ENCODE results near the gene FAH.

FAH gene

DNA sequence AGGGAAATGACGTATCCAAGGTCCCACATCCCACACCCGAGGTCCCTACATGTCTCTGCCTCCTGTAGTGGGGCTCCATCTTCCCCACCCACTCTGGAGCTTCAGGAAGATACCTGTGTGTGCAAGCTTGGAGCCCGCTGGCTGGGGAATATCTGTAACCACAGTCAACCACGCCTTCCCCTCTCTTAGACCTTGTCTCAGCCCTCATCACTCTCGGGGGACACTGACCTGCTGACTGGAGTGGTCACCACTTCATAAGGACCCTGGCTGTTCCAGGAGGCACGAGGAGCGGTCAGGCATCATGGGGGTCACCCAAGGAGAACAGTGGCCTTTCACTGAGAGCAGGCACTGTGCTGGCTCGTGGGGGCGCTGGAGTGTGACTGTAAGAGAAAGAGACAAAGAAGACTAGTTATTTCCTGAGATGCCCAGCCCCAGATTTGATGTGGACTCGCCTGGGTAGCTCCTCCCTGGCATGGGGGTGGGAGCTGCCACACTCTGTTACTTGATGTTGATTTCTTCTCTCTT lies 50.6 kb downstream of the FAH start:
- no peak for DNase-seq (ENCODE audit: low read depth)
- no peak for TF ChIP-seq CTCF (conservative IDR thresholded peaks at IDR 0.05; ENCODE audit: low read length)
- no peak overlapping the region for H3K4me3 ChIP-seq (ENCODE audit: low read length)

DNA sequence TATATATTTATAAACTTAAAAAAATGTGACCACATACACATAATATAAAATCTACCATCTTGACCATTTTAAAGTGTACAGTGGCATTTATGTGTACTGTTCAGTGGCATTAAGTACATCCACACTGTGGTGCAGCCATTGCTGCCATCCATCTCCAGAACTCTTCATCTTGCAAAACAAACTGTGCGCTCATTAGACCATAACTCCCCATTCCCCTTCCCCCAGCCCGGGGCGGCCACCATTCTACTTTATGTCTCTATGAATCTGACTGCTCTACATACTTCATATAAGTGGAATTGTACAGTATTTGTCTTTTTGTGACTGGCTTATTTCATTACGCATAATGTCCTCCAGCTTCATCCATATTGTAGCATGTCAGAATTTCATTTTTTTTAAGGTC lies 51.4 kb downstream of the FAH start:
- no peak for TF ChIP-seq CTCF (conservative IDR thresholded peaks at IDR 0.05; ENCODE audit: low read length)
- no peak for DNase-seq (ENCODE audit: low read depth)
- no peak overlapping the region for H3K4me3 ChIP-seq (ENCODE audit: low read length)

DNA sequence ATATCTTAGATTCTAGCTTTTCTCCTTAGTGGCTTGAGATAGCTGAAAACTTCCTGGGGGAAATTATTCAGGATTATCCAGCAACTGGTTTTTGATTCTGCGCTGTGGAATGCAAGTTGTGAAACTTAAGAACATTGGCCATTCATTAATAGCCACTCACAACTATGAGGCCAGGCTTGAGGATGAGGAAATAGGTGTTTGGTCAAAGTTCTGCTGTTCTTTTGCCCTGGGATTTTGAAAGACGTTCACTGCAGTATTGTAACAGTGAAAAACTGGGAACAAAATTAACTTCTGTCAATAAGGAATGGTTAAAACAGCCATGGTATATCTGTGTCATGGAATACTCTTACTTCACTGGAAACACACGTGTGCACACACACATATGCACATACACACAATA lies 55.1 kb downstream of the FAH start:
- TF ChIP-seq CTCF (conservative IDR thresholded peaks at IDR 0.05; ENCODE audit: low read length) = no peak
- DNase-seq (ENCODE audit: low read depth) = peak; percentile 13
- H3K4me3 ChIP-seq (ENCODE audit: low read length) = no peak overlapping the region

DNA sequence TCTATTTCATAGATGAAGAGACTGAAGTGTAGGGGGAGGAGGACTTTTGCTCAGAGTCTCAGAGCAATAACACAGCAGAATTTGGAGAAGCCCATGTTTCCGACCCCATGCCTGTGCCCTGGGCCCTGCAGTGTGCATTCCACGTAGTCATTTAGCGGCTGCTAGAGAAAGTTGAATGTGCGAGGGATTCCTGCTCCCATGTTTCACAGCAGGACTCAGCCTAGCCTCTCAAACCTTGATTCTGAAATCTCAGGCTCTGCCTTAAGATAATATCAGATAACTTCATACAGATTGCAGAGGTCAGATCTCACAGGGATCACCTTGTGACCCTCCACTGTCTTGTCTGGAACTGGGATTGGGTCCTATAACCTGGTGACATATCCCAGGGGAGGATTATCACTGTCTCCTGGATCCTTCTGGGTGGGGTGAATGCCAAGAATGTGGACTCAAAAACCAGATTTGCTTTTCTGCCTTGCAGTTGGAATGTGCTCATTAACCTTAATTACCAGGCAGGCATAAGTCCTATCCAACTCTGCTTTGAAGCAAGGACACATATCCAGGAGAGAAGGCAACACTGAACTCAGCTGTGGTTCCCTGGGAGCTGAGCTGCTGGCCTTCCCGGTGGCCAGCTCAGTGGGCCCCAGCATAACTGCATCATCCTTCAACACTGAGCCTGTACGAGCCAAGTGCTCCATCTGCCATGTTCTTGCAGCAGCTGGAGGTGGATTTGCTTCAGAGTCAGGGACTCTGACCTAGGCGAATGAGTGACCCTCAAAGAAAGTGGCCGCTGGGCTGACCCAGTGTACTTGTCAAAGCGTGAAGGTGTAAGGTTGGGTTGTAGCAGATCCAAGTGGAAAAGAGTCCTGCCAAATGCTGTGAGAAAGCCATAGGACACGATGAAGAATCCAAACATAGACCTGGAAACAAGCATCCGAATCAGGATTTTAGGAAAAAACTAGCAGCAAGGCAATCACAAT lies 56.2 kb downstream of the FAH start:
- no peak for DNase-seq (ENCODE audit: low read depth)
- TF ChIP-seq CTCF (conservative IDR thresholded peaks at IDR 0.05; ENCODE audit: low read length) = no peak

GRCh38 chr15:80210611-80211573 lies 58.1 kb downstream of the FAH start:
- DNase-seq (ENCODE audit: low read depth) = no peak
- no peak for TF ChIP-seq CTCF (conservative IDR thresholded peaks at IDR 0.05; ENCODE audit: low read length)
- no peak overlapping the region for H3K4me3 ChIP-seq (ENCODE audit: low read length)

More for the DNA sequence above, 56.2 kb downstream of the FAH start:
- no peak overlapping the region for H3K4me3 ChIP-seq (ENCODE audit: low read length)

DNA sequence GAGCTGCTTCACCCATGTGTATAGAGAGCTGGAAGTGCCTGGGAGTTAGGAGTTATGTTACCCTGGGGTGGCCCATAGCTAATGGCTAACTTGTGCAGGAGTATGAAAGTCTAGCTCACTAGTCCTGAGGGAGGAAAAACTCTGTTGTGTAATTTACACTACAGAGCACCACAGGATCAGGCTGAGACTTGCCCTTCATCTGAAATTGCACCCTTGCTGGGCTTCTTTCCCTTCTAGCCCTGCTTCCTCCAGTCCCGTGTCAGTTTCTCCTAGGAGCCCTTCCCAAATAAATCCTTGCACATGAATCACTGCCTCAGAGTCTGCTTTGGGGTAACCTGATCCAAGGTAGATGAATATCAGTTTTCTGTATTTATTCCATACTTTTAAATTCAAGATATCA lies 59.2 kb downstream of the FAH start:
- H3K4me3 ChIP-seq (ENCODE audit: low read length) = no peak overlapping the region
- DNase-seq (ENCODE audit: low read depth) = no peak
- no peak for TF ChIP-seq CTCF (conservative IDR thresholded peaks at IDR 0.05; ENCODE audit: low read length)
